Mesodermal cell (in vitro differentiated cells): ENCODE results near the gene ZNF260. TPM values are rescaled to one million over a fixed set of nuclear protein-coding genes. Genes with fewer than 3 reads are reported as not detected.

Experiments
- H3K27ac ChIP-seq: 2 replicates; pipeline ENCODE4 v1.7.0; 2013; ENCODE audit warnings: mild to moderate bottlenecking, low read depth, low read length, moderate library complexity; ENCODE audit not compliant: severe bottlenecking
- H3K36me3 ChIP-seq: 2 replicates; pipeline ENCODE4 v1.7.1; 2013; ENCODE audit warnings: mild to moderate bottlenecking, low read length, moderate library complexity; ENCODE audit not compliant: control insufficient read depth, insufficient read depth
- H3K4me1 ChIP-seq: one replicate; pipeline ENCODE4 v1.7.1; 2013; ENCODE audit warnings: mild to moderate bottlenecking, low read length; ENCODE audit not compliant: insufficient read depth, control insufficient read depth, poor library complexity, severe bottlenecking
- H3K4me3 ChIP-seq: 2 replicates; pipeline ENCODE4 v1.7.0; 2013; ENCODE audit warnings: low read length, control low read depth, mild to moderate bottlenecking; ENCODE audit not compliant: insufficient read depth, poor library complexity, severe bottlenecking; ENCODE audit errors: extremely low read depth
- H3K9me3 ChIP-seq: 2 replicates; pipeline ENCODE4 v1.7.1; 2013; ENCODE audit warnings: mild to moderate bottlenecking, low read length, moderate library complexity; ENCODE audit not compliant: control insufficient read depth
- WGBS, 2 experiments: methylation state at CpG; one replicate each; pipeline ENCODE4 v1.1.5; 2013; ENCODE audit warnings: missing lambda C conversion rate in 2 of 2; ENCODE audit not compliant: insufficient coverage in 2 of 2; 5-methylcytosine and 5-hydroxymethylcytosine counted together
- polyA plus RNA-seq, 2 experiments: library from polyadenylated mRNA; stranded (reverse); fragments of 50-300 nt; gene quantifications; one replicate each; pipeline ENCODE4 v1.2.3, GENCODE V29; 2013

The ZNF260 gene
- polyA plus RNA-seq (2013, experiment 1 of 2): 14.1 TPM
- polyA plus RNA-seq (2013, experiment 2 of 2): 17.4 TPM

GRCh38 chr19:36528194-36528920, at the start of gene ZNF260:
Gene ZNF260, minus strand, starts transcription at chr19:36528271. Its CDS starts 13,033 bp downstream, at chr19:36515238.
- H3K9me3 ChIP-seq: peaks cover 42% of the 10 kb centered on the region
- H3K4me3 ChIP-seq: peak within 1 kb of the TSS; percentile 80
- H3K36me3 ChIP-seq: peaks cover 44% of the 10 kb centered on the region
- WGBS, 2 experiments: 0% methylated on average over 45 to 47 of the region's 55 CpGs
- H3K27ac ChIP-seq: peak within 1 kb of the TSS; percentile 93
- H3K4me1 ChIP-seq: no peaks in the 10 kb centered on the region

GRCh38 chr19:36577271-36577996, 49.4 kb upstream of the ZNF260 start:
- Histone ChIP-seq H3K4me1 (no peaks in the 10 kb centered on the region), H3K9me3 (peaks cover 37% of the 10 kb centered on the region), H3K36me3 (peaks cover 70% of the 10 kb centered on the region), H3K4me3 (no peak overlapping the region), H3K27ac (no peak overlapping the region)
- WGBS, 2 experiments: 71% methylated on average over 1 of the region's 3 CpGs; no CpG with 5 or more reads in 1 of the 2 experiments

- H3K36me3 ChIP-seq: peaks cover 64% of the 10 kb centered on the region
- H3K4me1 ChIP-seq: no peaks in the 10 kb centered on the region
- peaks cover 36% of the 10 kb centered on the region for H3K9me3 ChIP-seq
- 100% methylated on average over 1 to 2 of the region's 2 CpGs for WGBS, 2 experiments
- H3K4me3 ChIP-seq: peak overlapping the region; percentile 95
- no peak overlapping the region for H3K27ac ChIP-seq
Measured at GRCh38 chr19:36574741-36575140, 46.7 kb upstream of the ZNF260 start.

- H3K9me3 ChIP-seq: peaks cover 32% of the 10 kb centered on the region
- peak overlapping the region; percentile 95 for H3K4me3 ChIP-seq
- peak overlapping the region; percentile 96 for H3K27ac ChIP-seq
- H3K36me3 ChIP-seq: peaks cover 64% of the 10 kb centered on the region
- WGBS, 2 experiments: 30 to 41% methylated on average over 8 to 12 of the region's 18 CpGs
- H3K4me1 ChIP-seq: no peaks in the 10 kb centered on the region
Measured at GRCh38 chr19:36573895-36574720, 46.0 kb upstream of the ZNF260 start.

- Histone ChIP-seq H3K36me3 (peaks cover 63% of the 10 kb centered on the region), H3K4me1 (no peaks in the 10 kb centered on the region), H3K27ac (peak within 1 kb of the TSS; percentile 96), H3K4me3 (peak within 1 kb of the TSS; percentile 95), H3K9me3 (peaks cover 33% of the 10 kb centered on the region)
- 0 to 2% methylated on average over 33 of the region's 66 CpGs for WGBS, 2 experiments
Measured at GRCh38 chr19:36573020-36573894, 45.2 kb upstream of the ZNF260 start, which contains the start of gene ZNF529. Gene ZNF529, minus strand, starts transcription at chr19:36573292. Its CDS starts 946 bp downstream, at chr19:36572346.

GRCh38 chr19:36572593-36573019, 44.5 kb upstream of the ZNF260 start:
- no peaks in the 10 kb centered on the region for H3K4me1 ChIP-seq
- peak overlapping the region; percentile 96 for H3K27ac ChIP-seq
- 0 to 8% methylated on average over 6 to 9 of the region's 11 CpGs for WGBS, 2 experiments
- H3K4me3 ChIP-seq: peak overlapping the region; percentile 95
- peaks cover 63% of the 10 kb centered on the region for H3K36me3 ChIP-seq
- H3K9me3 ChIP-seq: peaks cover 39% of the 10 kb centered on the region

- no CpG with 5 or more reads among the region's 1 CpG for WGBS, 2 experiments
- Histone ChIP-seq H3K4me1 (no peaks in the 10 kb centered on the region), H3K27ac (no peak overlapping the region), H3K9me3 (peaks cover 70% of the 10 kb centered on the region), H3K4me3 (no peak overlapping the region), H3K36me3 (peaks cover 85% of the 10 kb centered on the region)
Measured at GRCh38 chr19:36564391-36564790, 36.3 kb upstream of the ZNF260 start.

- 95 to 100% methylated on average over 3 of the region's 5 CpGs for WGBS, 2 experiments
- H3K4me1 ChIP-seq: no peaks in the 10 kb centered on the region
- no peak overlapping the region for H3K4me3 ChIP-seq
- H3K9me3 ChIP-seq: peaks cover 72% of the 10 kb centered on the region
- H3K36me3 ChIP-seq: peaks cover 74% of the 10 kb centered on the region
- H3K27ac ChIP-seq: no peak overlapping the region
Measured at GRCh38 chr19:36547001-36547732, 19.1 kb upstream of the ZNF260 start.

GRCh38 chr19:36528921-36529518, 949 bp upstream of the ZNF260 start:
- peak overlapping the region; percentile 93 for H3K27ac ChIP-seq
- H3K4me3 ChIP-seq: peak overlapping the region; percentile 80
- no peaks in the 10 kb centered on the region for H3K4me1 ChIP-seq
- peaks cover 38% of the 10 kb centered on the region for H3K36me3 ChIP-seq
- WGBS, 2 experiments: 19 to 30% methylated on average over 6 to 11 of the region's 12 CpGs
- H3K9me3 ChIP-seq: peaks cover 38% of the 10 kb centered on the region
